NCI-H510A treated with DMSO at 0.1 percent for 48 hours (cell line): ENCODE results near the gene PIAS4.

Experiments
- DNase-seq: peaks from one replicate; lab custom pipeline; 2025; lab: John Stamatoyannopoulos, UW

Gene PIAS4

DNA sequence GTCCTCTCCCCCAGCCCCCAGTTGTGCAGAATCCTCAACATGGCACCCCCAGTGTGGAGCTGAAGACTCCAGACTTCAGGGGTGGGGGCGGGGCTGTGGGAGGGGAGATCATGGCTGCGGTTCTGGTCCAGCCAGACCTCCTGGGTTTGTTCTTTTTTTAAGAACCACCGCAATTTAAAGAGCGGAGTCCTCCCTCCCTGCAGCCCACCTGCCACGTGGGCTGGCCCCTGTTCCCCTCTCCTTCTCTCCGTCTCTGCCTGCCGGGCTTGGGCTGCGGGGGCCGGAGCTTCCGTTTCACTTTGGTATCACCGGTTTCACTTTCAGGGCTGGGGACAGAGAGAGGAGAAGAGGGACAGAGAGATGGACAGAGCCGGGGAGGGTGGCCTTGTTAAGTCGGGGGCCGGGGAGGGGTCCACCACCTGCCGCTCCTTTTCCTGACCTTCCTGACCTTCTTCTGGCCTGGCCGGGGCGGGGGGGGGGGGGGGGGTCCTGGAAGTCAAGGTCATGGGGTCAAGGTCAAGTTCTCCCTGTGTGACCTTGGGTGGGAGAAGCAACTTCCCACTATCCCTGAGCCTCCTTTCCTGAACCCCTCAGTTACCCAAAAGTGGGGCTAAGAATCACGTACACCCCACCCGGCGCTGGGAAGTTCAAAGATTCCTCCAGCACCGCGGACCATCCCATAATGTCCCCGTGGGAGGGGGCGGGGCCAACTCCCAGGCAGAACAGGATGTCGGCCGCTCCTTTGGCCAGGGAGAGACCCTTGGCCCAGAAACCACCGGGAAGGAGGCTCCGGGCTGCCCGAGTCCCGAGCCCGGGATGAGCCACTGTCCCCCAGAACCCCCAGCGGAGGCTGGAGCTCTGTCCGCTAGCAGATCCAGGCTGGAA is 70.5 kb downstream of the PIAS4 start:
- no peak for DNase-seq

DNA sequence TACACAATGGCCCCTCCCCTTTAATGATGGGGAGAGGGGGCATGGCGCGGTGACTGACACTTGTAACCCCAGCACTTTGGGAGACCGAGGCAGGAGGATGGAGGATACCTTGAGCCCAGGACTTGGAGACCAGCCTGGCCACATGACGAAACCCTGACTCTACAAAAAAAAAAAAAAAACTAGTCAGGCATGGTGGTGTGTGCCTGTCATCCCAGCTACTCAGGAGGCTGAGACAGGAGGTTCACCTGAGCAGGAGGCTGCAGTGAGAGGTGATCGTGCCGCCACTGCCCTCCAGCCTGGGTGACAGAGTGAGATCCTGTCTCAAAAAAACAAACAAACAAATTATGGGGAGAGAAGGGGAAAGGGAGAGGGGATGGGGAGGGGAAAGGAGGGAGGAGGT is 72.9 kb downstream of the PIAS4 start:
- no peak for DNase-seq

DNA sequence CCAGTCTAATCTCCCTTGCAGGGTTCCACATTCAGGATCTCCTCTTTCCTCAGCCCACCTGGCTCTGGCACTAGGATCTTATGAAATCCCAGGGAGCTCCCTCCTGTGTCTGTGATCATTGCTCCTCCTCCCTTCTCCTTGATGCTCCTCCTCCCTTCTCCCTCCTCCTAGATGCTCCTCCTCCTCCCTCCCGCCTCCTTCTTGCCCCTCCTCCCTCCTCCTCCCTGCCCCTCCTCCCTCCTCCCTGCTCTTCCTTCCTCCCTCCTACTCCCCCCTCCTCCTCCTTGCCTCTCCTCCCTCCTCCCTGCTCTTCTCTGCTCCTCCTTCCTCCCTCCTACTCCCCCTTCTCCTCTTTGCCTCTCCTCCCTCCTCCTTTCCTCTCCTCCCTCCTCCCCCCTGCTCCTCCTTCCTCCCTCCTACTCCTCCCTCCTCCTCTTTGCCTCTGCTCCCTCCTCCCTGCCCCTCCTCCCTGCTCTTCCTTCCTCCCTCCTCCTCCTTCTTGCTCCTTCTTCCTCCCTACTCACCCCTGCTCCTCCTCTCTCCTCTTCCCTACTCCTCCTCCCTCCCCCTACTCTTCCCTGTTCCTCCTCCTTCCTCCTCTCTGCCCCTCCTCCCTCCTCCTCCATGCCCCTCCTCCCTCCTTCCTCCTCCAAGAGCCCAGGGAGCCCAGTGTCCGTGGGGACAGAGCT is 74.0 kb downstream of the PIAS4 start:
- DNase-seq, result no peak

DNA sequence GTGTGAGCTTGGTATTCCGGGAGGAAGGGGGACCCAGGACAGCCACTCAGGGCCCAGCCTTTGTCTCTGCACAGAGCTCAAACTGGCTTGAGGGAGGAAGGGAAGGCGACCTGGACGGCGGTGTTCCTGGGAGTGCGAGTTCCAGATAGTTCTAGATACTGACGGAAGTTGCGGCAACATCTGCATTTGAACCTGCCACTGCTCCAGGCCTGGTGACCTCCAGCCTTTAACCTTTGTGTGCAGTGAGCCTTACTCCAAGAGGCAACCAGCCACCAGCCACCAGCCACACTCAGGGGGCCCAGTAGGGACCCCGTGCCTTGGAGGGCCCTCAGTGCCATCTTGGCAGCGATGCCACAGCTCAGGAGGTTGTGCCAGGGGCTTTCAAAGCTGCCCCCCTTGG is 74.6 kb downstream of the PIAS4 start:
- DNase-seq, result no peak

DNA sequence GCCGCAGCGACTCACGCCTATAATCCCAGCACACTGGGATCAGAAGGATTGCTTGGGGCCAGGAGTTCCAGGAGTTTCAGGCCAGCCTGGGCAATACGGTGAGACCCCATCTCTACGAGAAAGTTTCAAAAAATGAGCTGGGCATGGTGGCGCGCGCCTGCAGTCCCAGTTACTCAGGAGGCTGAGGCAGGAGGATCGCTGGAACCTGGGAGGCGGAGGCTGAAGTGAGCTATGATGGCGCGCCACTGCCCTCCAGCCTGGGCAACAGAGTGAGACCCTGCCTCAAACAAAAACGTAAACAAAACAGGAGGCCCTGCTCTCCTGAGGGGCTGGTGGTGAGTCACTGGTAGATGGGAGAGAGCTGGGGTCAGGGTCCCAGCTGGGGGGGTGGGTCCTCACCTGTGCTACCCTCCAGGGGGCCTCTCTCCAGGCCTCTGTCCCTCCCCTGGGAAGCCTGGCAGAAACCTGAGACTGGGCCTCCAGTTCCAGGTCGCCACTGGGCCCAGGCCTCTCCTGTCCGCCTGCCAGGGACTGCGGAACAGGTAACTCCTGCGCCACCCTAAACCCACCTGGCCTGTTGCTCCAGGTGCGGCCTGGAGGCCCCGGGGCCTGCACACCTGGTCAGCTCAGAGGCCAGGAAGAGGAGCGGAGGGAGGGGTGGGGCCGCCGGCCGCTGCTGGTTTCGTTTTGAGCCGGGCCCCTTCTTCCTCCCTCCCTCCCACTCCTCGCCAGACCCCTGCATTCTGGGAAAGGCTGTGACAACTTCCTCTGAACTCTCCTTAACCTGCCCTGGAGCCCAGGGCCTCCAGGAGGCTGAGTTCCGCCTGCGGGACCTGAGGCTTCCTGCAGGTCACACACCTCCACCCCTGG is 76.4 kb downstream of the PIAS4 start:
- DNase-seq, result peak; percentile 45

DNA sequence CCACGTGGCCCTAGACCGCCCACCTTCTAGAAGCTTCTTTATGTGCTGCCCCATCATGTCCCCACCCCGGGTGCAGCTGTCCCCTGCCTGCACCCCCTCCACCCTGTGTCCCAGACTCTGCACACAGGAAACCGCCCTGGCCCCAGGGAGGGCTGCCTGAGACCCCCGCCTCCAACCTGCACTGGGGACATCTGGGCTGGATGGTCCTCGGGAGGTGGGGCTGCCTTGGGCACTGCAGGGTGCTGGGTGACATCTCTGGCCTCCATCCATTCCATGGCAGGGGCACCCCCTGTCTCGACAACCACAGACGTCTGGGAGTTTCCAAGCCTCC is 77.0 kb downstream of the PIAS4 start:
- DNase-seq, result no peak

DNA sequence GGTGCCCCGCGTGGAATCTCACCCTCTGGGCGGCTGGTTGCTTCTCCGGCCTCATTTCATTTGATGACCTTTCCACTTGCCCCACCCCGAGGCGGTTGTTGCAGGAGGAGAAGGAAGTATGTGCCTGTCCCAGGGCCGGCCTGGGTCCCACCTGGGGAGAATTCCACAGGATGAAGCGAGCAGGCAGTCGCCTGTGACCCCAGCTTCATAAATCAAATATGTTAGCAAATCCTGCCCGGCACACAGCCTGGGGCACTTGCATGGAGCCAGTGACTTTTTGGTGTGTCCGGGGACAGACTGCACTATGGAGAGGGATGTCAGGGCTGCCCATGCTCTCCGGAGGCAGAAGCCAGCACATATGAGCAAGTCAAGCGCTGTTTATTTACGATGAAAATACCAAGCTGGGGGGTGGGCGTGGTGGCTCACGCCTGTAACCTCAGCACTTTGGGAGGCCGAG is 78.9 kb downstream of the PIAS4 start:
- DNase-seq, result no peak

DNA sequence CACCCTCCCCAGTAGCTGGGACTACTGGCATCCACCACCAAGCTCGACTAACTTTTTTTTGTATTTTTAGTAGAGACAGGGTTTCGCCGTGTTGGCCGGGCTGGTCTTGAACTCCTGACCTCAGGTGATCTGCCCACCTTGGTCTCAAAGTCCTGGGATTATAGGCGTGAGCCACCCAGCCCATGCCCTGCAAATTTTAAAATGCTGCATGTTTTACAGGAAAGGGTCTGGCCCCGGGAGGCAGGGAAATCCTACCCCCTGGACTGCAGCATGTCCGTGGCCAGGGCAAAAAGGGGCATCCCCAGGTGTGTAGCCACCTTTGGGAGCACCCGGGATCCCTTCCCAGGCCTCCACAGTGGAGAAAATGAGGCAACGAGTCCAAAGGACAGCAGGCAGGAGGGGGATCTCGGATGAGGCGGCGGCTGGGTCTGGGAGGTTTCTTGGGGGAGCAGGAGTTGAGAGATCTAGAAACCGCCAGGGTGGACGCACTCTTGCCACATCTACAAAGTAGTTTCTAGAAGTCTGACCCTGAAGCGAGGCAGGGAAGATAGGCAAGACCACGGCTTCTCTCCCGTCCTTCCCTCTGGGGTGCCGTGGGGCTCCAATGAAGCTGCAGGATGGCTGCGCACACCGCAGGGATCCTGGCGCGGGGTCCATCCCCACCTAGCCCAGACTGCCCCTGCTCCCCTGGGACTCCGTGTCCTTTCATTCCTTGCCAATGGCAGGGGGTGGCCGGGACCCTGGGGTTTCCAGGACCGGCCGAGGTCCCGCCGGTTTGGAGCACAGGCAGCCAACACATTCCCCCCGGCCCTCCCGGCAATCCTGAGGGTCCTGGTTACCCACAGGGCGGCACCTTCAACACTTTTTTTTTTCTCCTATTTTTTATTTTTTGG is 80.5 kb downstream of the PIAS4 start:
- no peak for DNase-seq

DNA sequence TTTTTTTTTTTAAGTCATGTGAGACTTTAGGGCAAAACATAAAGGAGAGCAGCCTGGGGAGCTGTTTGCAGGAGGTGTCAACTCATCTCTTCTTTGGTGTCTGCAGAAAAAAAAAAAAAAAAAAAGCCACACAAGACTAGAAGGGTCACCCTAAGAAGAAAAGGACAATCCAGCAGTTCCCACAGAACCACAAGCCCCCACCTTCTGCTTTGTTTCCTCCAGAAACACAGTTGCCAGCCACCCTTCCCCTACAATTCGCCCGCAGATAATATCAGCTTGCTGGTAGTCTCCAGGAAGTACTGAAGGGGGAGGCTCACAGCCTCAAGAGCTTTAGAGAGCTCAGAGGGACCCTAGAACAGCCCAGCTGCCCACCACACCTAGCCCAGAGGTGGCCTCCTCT is 81.4 kb downstream of the PIAS4 start:
- DNase-seq, result no peak
